ENCODE data around the gene NAA38. TPM values are rescaled to one million over a fixed set of nuclear protein-coding genes. Genes with fewer than 3 reads are reported as not detected.
A peak's percentile ranks its signal among the peaks of the same experiment; 100 is the strongest.

The NAA38 gene
- total and polyA plus RNA-seq, 2 experiments from 2014 or later, result 17.1 to 74.8 TPM

GRCh38 chr17:7841396-7841914 is 15.9 kb downstream of the NAA38 start:
- Histone ChIP-seq H3K4me3 (peak overlapping the region; percentile 94), H3K79me2 (replicated peaks; ENCODE audit: insufficient read depth) (no peaks in the 10 kb centered on the region), H3K9me2 (ENCODE audit: insufficient read depth) (no peaks in the 10 kb centered on the region), H3K4me1 (ENCODE audit: insufficient read depth) (peaks cover 27% of the 10 kb centered on the region), H3K27me3 (ENCODE audit: insufficient read depth) (peaks cover 87% of the 10 kb centered on the region), H3K36me3 (ENCODE audit: insufficient read depth) (peaks cover 6% of the 10 kb centered on the region; the same call in 1 of the 2 replicates), H2AFZ (peak overlapping the region; percentile 99), H4K20me1 (replicated peaks; ENCODE audit: insufficient read depth) (peaks cover 13% of the 10 kb centered on the region), H3F3A (replicated peaks; ENCODE audit: low read depth) (peaks cover 21% of the 10 kb centered on the region), H3K4me2 (peak overlapping the region; percentile 99), H3K27ac (ENCODE audit: low read depth) (no peak overlapping the region)
- Mint-ChIP-seq H3K4me1 (peaks cover 40% of the 10 kb centered on the region), H3K9me3 (no peaks in the 10 kb centered on the region; the same call in 2 of the 3 replicates), H3K4me3 (peak overlapping the region; percentile 88), H3K27ac (no peak overlapping the region), H3K27me3 (ENCODE audit: insufficient read depth, low read depth, poor library complexity) (peaks cover 66% of the 10 kb centered on the region), H3K36me3 (ENCODE audit: low read depth) (peaks cover 2% of the 10 kb centered on the region; the same call in 1 of the 3 replicates)
- TF ChIP-seq EZH2 (IDR thresholded peaks at IDR 0.05; ENCODE audit: low read depth, unreplicated experiment) (peak; percentile 61), CREB1 (CRISPR knock-in tag; IDR thresholded peaks at IDR 0.05; ENCODE audit: low read depth) (peak; percentile 34; the same call in 1 of the 2 replicates), NANOG (IDR thresholded peaks at IDR 0.05; ENCODE audit: borderline replicate concordance) (no peak), JUNB (IDR thresholded peaks at IDR 0.05; ENCODE audit: unreplicated experiment) (no peak)
- TF ChIP-seq, protein P1, sequence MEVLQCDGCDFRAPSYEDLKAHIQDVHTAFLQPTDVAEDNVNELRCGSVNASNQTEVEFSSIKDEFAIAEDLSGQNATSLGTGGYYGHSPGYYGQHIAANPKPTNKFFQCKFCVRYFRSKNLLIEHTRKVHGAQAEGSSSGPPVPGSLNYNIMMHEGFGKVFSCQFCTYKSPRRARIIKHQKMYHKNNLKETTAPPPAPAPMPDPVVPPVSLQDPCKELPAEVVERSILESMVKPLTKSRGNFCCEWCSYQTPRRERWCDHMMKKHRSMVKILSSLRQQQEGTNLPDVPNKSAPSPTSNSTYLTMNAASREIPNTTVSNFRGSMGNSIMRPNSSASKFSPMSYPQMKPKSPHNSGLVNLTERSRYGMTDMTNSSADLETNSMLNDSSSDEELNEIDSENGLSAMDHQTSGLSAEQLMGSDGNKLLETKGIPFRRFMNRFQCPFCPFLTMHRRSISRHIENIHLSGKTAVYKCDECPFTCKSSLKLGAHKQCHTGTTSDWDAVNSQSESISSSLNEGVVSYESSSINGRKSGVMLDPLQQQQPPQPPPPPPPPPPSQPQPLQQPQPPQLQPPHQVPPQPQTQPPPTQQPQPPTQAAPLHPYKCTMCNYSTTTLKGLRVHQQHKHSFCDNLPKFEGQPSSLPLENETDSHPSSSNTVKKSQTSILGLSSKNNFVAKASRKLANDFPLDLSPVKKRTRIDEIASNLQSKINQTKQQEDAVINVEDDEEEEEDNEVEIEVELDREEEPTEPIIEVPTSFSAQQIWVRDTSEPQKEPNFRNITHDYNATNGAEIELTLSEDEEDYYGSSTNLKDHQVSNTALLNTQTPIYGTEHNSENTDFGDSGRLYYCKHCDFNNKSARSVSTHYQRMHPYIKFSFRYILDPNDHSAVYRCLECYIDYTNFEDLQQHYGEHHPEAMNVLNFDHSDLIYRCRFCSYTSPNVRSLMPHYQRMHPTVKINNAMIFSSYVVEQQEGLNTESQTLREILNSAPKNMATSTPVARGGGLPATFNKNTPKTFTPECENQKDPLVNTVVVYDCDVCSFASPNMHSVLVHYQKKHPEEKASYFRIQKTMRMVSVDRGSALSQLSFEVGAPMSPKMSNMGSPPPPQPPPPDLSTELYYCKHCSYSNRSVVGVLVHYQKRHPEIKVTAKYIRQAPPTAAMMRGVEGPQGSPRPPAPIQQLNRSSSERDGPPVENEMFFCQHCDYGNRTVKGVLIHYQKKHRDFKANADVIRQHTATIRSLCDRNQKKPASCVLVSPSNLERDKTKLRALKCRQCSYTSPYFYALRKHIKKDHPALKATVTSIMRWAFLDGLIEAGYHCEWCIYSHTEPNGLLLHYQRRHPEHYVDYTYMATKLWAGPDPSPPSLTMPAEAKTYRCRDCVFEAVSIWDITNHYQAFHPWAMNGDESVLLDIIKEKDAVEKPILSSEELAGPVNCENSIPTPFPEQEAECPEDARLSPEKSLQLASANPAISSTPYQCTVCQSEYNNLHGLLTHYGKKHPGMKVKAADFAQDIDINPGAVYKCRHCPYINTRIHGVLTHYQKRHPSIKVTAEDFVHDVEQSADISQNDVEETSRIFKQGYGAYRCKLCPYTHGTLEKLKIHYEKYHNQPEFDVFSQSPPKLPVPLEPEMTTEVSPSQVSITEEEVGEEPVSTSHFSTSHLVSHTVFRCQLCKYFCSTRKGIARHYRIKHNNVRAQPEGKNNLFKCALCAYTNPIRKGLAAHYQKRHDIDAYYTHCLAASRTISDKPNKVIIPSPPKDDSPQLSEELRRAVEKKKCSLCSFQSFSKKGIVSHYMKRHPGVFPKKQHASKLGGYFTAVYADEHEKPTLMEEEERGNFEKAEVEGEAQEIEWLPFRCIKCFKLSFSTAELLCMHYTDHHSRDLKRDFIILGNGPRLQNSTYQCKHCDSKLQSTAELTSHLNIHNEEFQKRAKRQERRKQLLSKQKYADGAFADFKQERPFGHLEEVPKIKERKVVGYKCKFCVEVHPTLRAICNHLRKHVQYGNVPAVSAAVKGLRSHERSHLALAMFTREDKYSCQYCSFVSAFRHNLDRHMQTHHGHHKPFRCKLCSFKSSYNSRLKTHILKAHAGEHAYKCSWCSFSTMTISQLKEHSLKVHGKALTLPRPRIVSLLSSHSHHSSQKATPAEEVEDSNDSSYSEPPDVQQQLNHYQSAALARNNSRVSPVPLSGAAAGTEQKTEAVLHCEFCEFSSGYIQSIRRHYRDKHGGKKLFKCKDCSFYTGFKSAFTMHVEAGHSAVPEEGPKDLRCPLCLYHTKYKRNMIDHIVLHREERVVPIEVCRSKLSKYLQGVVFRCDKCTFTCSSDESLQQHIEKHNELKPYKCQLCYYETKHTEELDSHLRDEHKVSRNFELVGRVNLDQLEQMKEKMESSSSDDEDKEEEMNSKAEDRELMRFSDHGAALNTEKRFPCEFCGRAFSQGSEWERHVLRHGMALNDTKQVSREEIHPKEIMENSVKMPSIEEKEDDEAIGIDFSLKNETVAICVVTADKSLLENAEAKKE (CRISPR knock-in tag; IDR thresholded peaks at IDR 0.05), result no peak
- ATAC-seq (peak; percentile 4), DNase-seq (ENCODE audit: low spot score) (no peak)

DNA sequence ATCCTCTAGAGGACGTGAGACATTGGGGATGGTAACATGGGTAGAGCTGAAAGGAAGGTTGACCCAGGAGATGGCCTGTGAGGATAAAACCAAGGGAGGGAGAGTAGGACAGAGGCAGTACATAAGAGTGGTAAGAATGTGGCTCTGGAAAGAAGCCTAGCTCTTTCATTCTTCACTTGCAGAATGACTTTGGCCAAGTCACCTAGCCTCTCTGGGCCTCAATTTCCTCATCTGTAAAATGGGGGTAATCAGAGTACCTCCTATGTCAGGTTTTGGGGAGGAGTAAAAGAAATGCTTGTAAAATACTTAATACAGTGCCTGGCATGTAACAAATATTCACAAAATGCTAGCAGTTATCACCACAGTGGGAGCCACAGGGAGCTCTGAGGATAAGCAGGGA is 16.5 kb downstream of the NAA38 start:
- Histone ChIP-seq H3K27ac (ENCODE audit: low read depth) (no peak overlapping the region), H3K9me2 (ENCODE audit: insufficient read depth) (no peaks in the 10 kb centered on the region), H3F3A (replicated peaks; ENCODE audit: low read depth) (peaks cover 25% of the 10 kb centered on the region), H3K4me3 (peak overlapping the region; percentile 94), H3K4me1 (ENCODE audit: insufficient read depth) (peaks cover 27% of the 10 kb centered on the region), H3K4me2 (peak overlapping the region; percentile 99), H3K36me3 (ENCODE audit: insufficient read depth) (peaks cover 6% of the 10 kb centered on the region; the same call in 1 of the 2 replicates), H4K20me1 (replicated peaks; ENCODE audit: insufficient read depth) (peaks cover 13% of the 10 kb centered on the region), H3K79me2 (replicated peaks; ENCODE audit: insufficient read depth) (no peaks in the 10 kb centered on the region), H3K27me3 (ENCODE audit: insufficient read depth) (peaks cover 86% of the 10 kb centered on the region), H2AFZ (no peak overlapping the region)
- TF ChIP-seq REST (IDR thresholded peaks at IDR 0.05; ENCODE audit: unreplicated experiment) (no peak), EZH2 (IDR thresholded peaks at IDR 0.05; ENCODE audit: low read depth, unreplicated experiment) (peak; percentile 11)
- H3K27me3 Mint-ChIP-seq (ENCODE audit: insufficient read depth, low read depth, poor library complexity), result peaks cover 69% of the 10 kb centered on the region
- DNase-seq (ENCODE audit: low spot score) (no peak), ATAC-seq (no peak)
- H3K27ac Mint-ChIP-seq, result no peak overlapping the region
- no peaks in the 10 kb centered on the region; the same call in 1 of the 3 replicates for H3K9me3 Mint-ChIP-seq
- peaks cover 40% of the 10 kb centered on the region for H3K4me1 Mint-ChIP-seq
- peak overlapping the region; percentile 83 for H3K4me3 Mint-ChIP-seq
- H3K36me3 Mint-ChIP-seq (ENCODE audit: low read depth), result peaks cover 2% of the 10 kb centered on the region; the same call in 1 of the 3 replicates
